ENCODE data around the gene ARIH1. TPM values are rescaled to one million over a fixed set of nuclear protein-coding genes. Genes with fewer than 3 reads are reported as not detected.

ARIH1 gene
- total and polyA plus RNA-seq, 10 donors, result 14.8 to 171 (median 62.7) TPM

DNA sequence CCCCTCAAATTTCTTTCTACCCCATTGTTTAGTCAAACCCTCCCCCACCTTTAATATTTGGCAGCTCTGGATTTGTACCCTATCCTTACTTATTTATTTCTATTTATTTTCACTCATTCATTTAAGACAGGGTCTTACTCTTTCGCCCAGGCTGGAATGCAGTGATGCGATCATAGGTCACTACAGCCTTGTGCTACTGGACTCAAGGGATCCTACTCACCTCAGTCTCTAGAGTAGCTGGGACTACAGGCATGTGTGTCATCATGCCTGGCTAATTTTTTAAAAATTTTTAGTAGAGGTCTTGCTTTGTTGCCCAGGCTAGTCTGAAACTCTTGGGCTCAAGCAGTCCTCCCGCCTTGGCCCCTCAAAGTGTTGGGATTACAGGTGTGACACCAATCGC is 35.4 kb downstream of the ARIH1 start:
- 92 to 99% (median 97%) methylated on average over 4 of the region's 4 CpGs for WGBS, 5 donors
- H3K9me3 ChIP-seq, result no peaks in the 10 kb centered on the region
- peaks cover 0 to 72% (median 29%) of the 10 kb centered on the region in 6 donors for H3K4me1 ChIP-seq
- DNase-seq, result no peak
- TF ChIP-seq POLR2A (IDR thresholded peaks at IDR 0.05) (no peak), POLR2AphosphoS5 (IDR thresholded peaks at IDR 0.05) (no peak)
- TF ChIP-seq, protein P1, sequence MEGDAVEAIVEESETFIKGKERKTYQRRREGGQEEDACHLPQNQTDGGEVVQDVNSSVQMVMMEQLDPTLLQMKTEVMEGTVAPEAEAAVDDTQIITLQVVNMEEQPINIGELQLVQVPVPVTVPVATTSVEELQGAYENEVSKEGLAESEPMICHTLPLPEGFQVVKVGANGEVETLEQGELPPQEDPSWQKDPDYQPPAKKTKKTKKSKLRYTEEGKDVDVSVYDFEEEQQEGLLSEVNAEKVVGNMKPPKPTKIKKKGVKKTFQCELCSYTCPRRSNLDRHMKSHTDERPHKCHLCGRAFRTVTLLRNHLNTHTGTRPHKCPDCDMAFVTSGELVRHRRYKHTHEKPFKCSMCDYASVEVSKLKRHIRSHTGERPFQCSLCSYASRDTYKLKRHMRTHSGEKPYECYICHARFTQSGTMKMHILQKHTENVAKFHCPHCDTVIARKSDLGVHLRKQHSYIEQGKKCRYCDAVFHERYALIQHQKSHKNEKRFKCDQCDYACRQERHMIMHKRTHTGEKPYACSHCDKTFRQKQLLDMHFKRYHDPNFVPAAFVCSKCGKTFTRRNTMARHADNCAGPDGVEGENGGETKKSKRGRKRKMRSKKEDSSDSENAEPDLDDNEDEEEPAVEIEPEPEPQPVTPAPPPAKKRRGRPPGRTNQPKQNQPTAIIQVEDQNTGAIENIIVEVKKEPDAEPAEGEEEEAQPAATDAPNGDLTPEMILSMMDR (IDR thresholded peaks at IDR 0.05 in 8 of 11, conservative IDR thresholded peaks at IDR 0.05 in 3 of 11), result no peak
- H3K27me3 ChIP-seq (replicated peaks in 1 of 7), result no peaks in the 10 kb centered on the region
- intact Hi-C loops (cut with DNase I; ENCODE audit: low total_unique reads), result no loop called here
- H3K27ac ChIP-seq, result no peak overlapping the region
- H3K36me3 ChIP-seq, result peaks cover 0 to 3% (median 0%) of the 10 kb centered on the region in 6 donors
- no peak overlapping the region for H3K4me3 ChIP-seq

DNA sequence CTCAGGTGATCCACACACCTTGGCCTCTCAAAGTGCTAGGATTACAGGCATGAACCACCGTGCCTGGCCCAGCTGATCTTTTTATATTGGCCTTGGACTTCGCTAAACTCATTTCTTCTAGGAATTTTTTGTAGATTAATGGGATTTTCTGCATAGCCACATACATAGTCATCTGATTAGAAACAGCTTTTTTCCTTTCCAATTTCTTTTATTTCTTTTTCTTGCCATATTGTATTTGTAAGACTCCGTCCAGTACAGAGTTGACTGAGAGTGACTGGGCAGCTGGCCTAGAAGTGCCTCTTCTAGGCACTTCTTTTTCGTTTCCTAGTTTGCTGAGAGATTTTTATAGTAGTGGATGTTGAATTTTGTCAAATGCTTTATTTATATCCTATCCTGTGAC is 37.4 kb downstream of the ARIH1 start:
- 83 to 92% (median 89%) methylated on average over 4 of the region's 4 CpGs for WGBS, 5 donors
- TF ChIP-seq, protein P1 (IDR thresholded peaks at IDR 0.05 in 8 of 11, conservative IDR thresholded peaks at IDR 0.05 in 3 of 11), result no peak
- TF ChIP-seq POLR2A (IDR thresholded peaks at IDR 0.05) (no peak), POLR2AphosphoS5 (IDR thresholded peaks at IDR 0.05) (no peak)
- intact Hi-C loops (cut with DNase I; ENCODE audit: low total_unique reads), result no loop called here

DNA sequence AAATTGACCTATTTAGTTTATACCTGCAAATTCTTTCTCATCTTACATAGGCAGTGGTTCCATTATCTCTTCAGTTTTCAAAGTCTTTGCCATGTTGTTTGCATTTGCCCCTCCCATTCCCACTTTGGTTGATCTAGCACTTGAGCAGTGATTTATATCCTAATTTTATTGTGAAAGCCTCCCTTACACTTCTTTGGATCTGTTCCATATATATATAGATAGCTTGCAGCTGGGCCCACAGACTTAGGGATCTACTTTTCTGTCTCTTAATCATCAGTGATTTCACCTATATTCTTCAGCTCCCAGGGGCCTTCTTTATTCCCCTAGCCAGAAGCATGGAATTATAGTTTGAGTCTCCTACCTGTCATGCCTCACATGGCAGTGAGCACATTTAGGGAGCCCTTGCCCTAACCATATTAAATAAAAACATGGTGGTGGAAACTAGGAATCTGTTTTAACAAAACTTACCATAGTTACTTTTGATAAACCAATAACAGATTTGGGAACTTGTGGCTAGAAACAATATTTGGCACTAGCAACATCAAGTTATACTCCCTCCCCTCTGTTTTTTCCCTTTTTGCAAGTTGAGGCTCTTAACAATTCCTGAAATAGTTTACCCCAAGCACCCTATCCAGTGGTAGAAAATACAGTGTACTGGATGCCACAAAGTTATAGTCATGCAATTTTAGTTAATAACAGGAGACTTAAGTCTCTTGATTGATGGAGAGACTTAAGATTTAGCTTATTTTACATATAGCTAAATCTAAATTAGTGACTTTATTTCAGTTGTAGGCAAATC is 41.7 kb downstream of the ARIH1 start:
- no peak overlapping the region for H3K4me3 ChIP-seq
- intact Hi-C loops (cut with DNase I; ENCODE audit: low total_unique reads), result no loop called here
- H3K27ac ChIP-seq, result no peak overlapping the region
- H3K9me3 ChIP-seq, result no peaks in the 10 kb centered on the region
- peaks cover 4 to 73% (median 30%) of the 10 kb centered on the region in 6 donors for H3K4me1 ChIP-seq
- peaks cover 0 to 21% (median 0%) of the 10 kb centered on the region in 6 donors for H3K36me3 ChIP-seq
- no peak for DNase-seq
- TF ChIP-seq POLR2AphosphoS5 (IDR thresholded peaks at IDR 0.05) (no peak), POLR2A (IDR thresholded peaks at IDR 0.05) (no peak)
- TF ChIP-seq, protein P1 (IDR thresholded peaks at IDR 0.05 in 8 of 11, conservative IDR thresholded peaks at IDR 0.05 in 3 of 11), result no peak
- no peaks in the 10 kb centered on the region for H3K27me3 ChIP-seq (replicated peaks in 1 of 7)

More for the DNA sequence above, 37.4 kb downstream of the ARIH1 start:
- DNase-seq, result no peak
- Histone ChIP-seq H3K4me1 (peaks cover 2 to 79% (median 33%) of the 10 kb centered on the region in 6 donors), H3K27ac (no peak overlapping the region), H3K36me3 (peaks cover 0 to 3% (median 0%) of the 10 kb centered on the region in 6 donors), H3K9me3 (no peaks in the 10 kb centered on the region), H3K4me3 (no peak overlapping the region), H3K27me3 (replicated peaks in 1 of 7) (no peaks in the 10 kb centered on the region)

DNA sequence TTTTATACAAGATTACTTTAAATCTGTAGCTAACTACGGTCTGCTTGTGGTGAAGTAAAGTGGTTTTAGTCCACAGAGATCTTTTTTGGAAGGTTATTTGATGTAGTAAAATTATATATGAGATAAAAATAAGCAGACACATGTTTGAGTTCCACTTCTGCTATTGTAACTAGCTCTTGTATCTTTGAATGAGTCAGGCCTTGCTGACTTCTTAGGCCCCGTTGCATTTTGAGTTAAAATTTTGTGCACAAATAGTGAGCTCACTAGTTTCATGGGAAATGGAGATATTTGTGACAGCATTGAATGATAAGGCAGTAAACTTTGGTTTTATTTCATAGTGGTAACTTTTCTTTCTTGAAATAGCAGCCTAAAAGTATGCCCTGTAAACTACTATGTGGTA is 42.6 kb downstream of the ARIH1 start:
- no peak overlapping the region for H3K4me3 ChIP-seq
- H3K9me3 ChIP-seq, result no peaks in the 10 kb centered on the region
- no peaks in the 10 kb centered on the region for H3K27me3 ChIP-seq (replicated peaks in 1 of 7)
- DNase-seq, result no peak
- H3K4me1 ChIP-seq, result peaks cover 4 to 68% (median 23%) of the 10 kb centered on the region in 6 donors
- TF ChIP-seq, protein P1 (IDR thresholded peaks at IDR 0.05 in 8 of 11, conservative IDR thresholded peaks at IDR 0.05 in 3 of 11), result no peak
- TF ChIP-seq POLR2A (IDR thresholded peaks at IDR 0.05) (no peak), POLR2AphosphoS5 (IDR thresholded peaks at IDR 0.05) (no peak)
- intact Hi-C loops (cut with DNase I; ENCODE audit: low total_unique reads), result no loop called here
- no peak overlapping the region for H3K27ac ChIP-seq
- WGBS, 5 donors, result 52 to 72% (median 64%) methylated on average over 2 of the region's 2 CpGs
- peaks cover 0 to 23% (median 0%) of the 10 kb centered on the region in 6 donors for H3K36me3 ChIP-seq

Data from spleen (tissue), 11 donors.